SK-N-SH (cell line): ENCODE data around the gene MYO15A. TPM values are rescaled to one million over a fixed set of nuclear protein-coding genes. Genes with fewer than 3 reads are reported as not detected.

ENCODE experiments used
- CTCF ChIA-PET: fragments of 300-600, 350-600 bp; formaldehyde crosslinking; extraction: SDS; loops from one replicate; lab custom pipeline; 2021; lab: Yijun Ruan, JAX
- POLR2A ChIA-PET: fragments of 350-600 bp; sonication (Branson Sonifier 250); formaldehyde crosslinking; extraction: SDS; loops from one replicate; lab custom pipeline; 2020; ENCODE audit warnings: antibody characterized with exemption, inconsistent platforms; lab: Yijun Ruan, JAX
- DNase-seq: peaks from one replicate; pipeline ENCODE4 v3.0.0; 2012
- H2AFZ ChIP-seq: fragments of 200-600 bp; sonication (generic); 2 replicates; pipeline ENCODE4 v1.8.1; 2016; ENCODE audit warnings: antibody characterized with exemption, mild to moderate bottlenecking, low read depth
- H3F3A ChIP-seq: fragments of 200-600 bp; sonication (generic); replicated peaks from 2 replicates; pipeline ENCODE3; 2016; ENCODE audit warnings: antibody characterized with exemption, mild to moderate bottlenecking; ENCODE audit not compliant: insufficient read depth
- H3K27ac ChIP-seq, 2 experiments: fragments of 200-500 bp in 1 of 2; fragments of 200-600 bp in 1 of 2; sonication (Bioruptor generic) in 1 of 2; sonication (generic), shearing (Covaris generic) in 1 of 2; 2 replicates each; pipeline versions ENCODE4 v1.5.1 to v1.6.1; 2014 to 2016; ENCODE audit warnings: low read depth in 2 of 2, inconsistent platforms in 1 of 2, low read length in 1 of 2, mild to moderate bottlenecking in 1 of 2, mixed read lengths in 1 of 2
- H3K27me3 ChIP-seq: fragments of 200-600 bp; sonication (generic), shearing (Covaris generic); 2 replicates; pipeline ENCODE4 v1.6.1; 2016; ENCODE audit warnings: mixed run types; ENCODE audit not compliant: insufficient read depth
- H3K36me3 ChIP-seq, 2 experiments: fragments of 200-500 bp in 1 of 2; fragments of 200-600 bp in 1 of 2; sonication (Bioruptor generic) in 1 of 2; sonication (generic) in 1 of 2; replicated peaks in 1 of 2; 2 replicates each; pipeline versions ENCODE3 to v1.5.1; 2014 to 2016; ENCODE audit warnings: low read length in 1 of 2, mild to moderate bottlenecking in 1 of 2; ENCODE audit not compliant: insufficient read depth in 2 of 2, control insufficient read depth in 1 of 2
- H3K4me1 ChIP-seq, 2 experiments: fragments of 200-500 bp in 1 of 2; fragments of 200-600 bp in 1 of 2; sonication (Bioruptor generic) in 1 of 2; sonication (generic), shearing (Covaris generic) in 1 of 2; 2 replicates each; pipeline versions ENCODE4 v1.5.1 to v1.6.1; 2014 to 2016; ENCODE audit warnings: low read depth in 1 of 2, low read length in 1 of 2, mixed run types in 1 of 2; ENCODE audit not compliant: insufficient read depth in 2 of 2, control insufficient read depth in 1 of 2
- H3K4me2 ChIP-seq: fragments of 200-600 bp; sonication (generic), shearing (Covaris generic); 2 replicates; pipeline ENCODE4 v1.6.1; 2017; ENCODE audit warnings: mixed run types
- H3K4me3 ChIP-seq, 2 experiments: fragments of 200-500 bp in 1 of 2; fragments of 200-600 bp in 1 of 2; sonication (Bioruptor generic) in 1 of 2; sonication (generic), shearing (Covaris generic) in 1 of 2; 2 replicates each; pipeline versions ENCODE4 v1.5.1 to v1.8.1; 2014 to 2016; ENCODE audit warnings: low read depth in 2 of 2, inconsistent platforms in 1 of 2, low read length in 1 of 2, mild to moderate bottlenecking in 1 of 2, mixed read lengths in 1 of 2, moderate library complexity in 1 of 2
- H3K79me2 ChIP-seq: fragments of 200-600 bp; sonication (generic); 2 replicates; pipeline ENCODE4 v1.8.1; 2017; ENCODE audit warnings: mild to moderate bottlenecking; ENCODE audit not compliant: insufficient read depth
- H3K9ac ChIP-seq: fragments of 200-600 bp; sonication (generic); 2 replicates; pipeline ENCODE4 v1.6.1; 2017; ENCODE audit warnings: mixed run types
- H3K9me2 ChIP-seq: fragments of 200-600 bp; sonication (generic); 2 replicates; pipeline ENCODE4 v1.6.1; 2017; ENCODE audit warnings: mixed run types
- H3K9me3 ChIP-seq: fragments of 200-600 bp; sonication (generic); 2 replicates; pipeline ENCODE4 v1.6.1; 2017; ENCODE audit warnings: mixed run types, mild to moderate bottlenecking, moderate library complexity
- H4K20me1 ChIP-seq: fragments of 200-600 bp; sonication (generic); 2 replicates; pipeline ENCODE4 v1.6.1; 2017; ENCODE audit warnings: mild to moderate bottlenecking, mixed run types; ENCODE audit not compliant: insufficient read depth
- CHD2 ChIP-seq: fragments of 150-350 bp; IDR thresholded peaks from 2 replicates; pipeline ENCODE4 v1.6.1; 2018; ENCODE audit warnings: low read length; ENCODE audit not compliant: partially characterized antibody
- ELF1 ChIP-seq: IDR thresholded peaks from 2 replicates; pipeline ENCODE4 v1.4.0; 2012
- EP300 ChIP-seq, 2 experiments: IDR thresholded peaks; 2 replicates each; pipeline versions ENCODE4 v1.4.0 to v1.6.1; 2012; ENCODE audit warnings: borderline replicate concordance in 1 of 2, low read depth in 1 of 2, low read length in 1 of 2
- EZH2phosphoT487 ChIP-seq: fragments of 200-600 bp; sonication (generic); IDR thresholded peaks from 2 replicates; pipeline ENCODE4 v1.6.1; 2017; ENCODE audit warnings: low read depth, mixed run types, mild to moderate bottlenecking, antibody characterized with exemption, moderate library complexity, borderline replicate concordance
- FOXJ3 ChIP-seq: sonication (generic); formaldehyde crosslinking; IDR thresholded peaks from 2 replicates; pipeline ENCODE4 v1.5.1; 2020; ENCODE audit warnings: mild to moderate bottlenecking, missing genetic modification reagents
- GABPA ChIP-seq: IDR thresholded peaks from 2 replicates; pipeline ENCODE4 v1.4.0; 2012; ENCODE audit warnings: low read depth, mild to moderate bottlenecking
- GATA2 ChIP-seq: sonication (generic); formaldehyde crosslinking; IDR thresholded peaks from 2 replicates; pipeline ENCODE4 v1.5.0; 2020; ENCODE audit warnings: mild to moderate bottlenecking, missing genetic modification reagents
- IRF3 ChIP-seq: fragments of 150-350 bp; IDR thresholded peaks from 2 replicates; pipeline ENCODE4 v1.6.1; 2016; ENCODE audit warnings: mild to moderate bottlenecking, low read depth, low read length
- MEF2A ChIP-seq: IDR thresholded peaks from 2 replicates; pipeline ENCODE4 v1.4.0; 2012; ENCODE audit warnings: low read depth, borderline replicate concordance
- NRF1 ChIP-seq: IDR thresholded peaks from 2 replicates; pipeline ENCODE4 v1.6.1; 2012; ENCODE audit warnings: low read depth, mild to moderate bottlenecking, low read length
- POLR2AphosphoS5 ChIP-seq: IDR thresholded peaks from 2 replicates; pipeline ENCODE4 v1.6.1; 2012; ENCODE audit warnings: low read depth, low read length
- RAD21 ChIP-seq: IDR thresholded peaks from 2 replicates; pipeline ENCODE4 v1.6.1; 2012; ENCODE audit warnings: mild to moderate bottlenecking, low read length
- RCOR1 ChIP-seq: fragments of 150-350 bp; IDR thresholded peaks from 2 replicates; pipeline ENCODE4 v1.6.1; 2017; ENCODE audit warnings: antibody characterized with exemption, low read length
- SMC3 ChIP-seq: IDR thresholded peaks from 2 replicates; pipeline ENCODE4 v1.6.1; 2012; ENCODE audit warnings: low read depth, low read length, improper control_type of control experiment
- TAF1 ChIP-seq: IDR thresholded peaks from 2 replicates; pipeline ENCODE4 v1.6.1; 2012; ENCODE audit warnings: low read depth, mild to moderate bottlenecking, low read length, moderate library complexity, borderline replicate concordance
- TEAD4 ChIP-seq: IDR thresholded peaks from 2 replicates; pipeline ENCODE4 v1.4.0; 2012; ENCODE audit warnings: mild to moderate bottlenecking, borderline replicate concordance; ENCODE audit not compliant: insufficient read depth
- USF1 ChIP-seq: IDR thresholded peaks from 2 replicates; pipeline ENCODE4 v1.4.0; 2012; ENCODE audit warnings: low read depth, borderline replicate concordance
- USF2 ChIP-seq: fragments of 150-350 bp; IDR thresholded peaks from 2 replicates; pipeline ENCODE4 v1.6.1; 2017; ENCODE audit warnings: antibody characterized with exemption, low read length, low read depth, borderline replicate concordance
- YY1 ChIP-seq: IDR thresholded peaks from 2 replicates; pipeline ENCODE4 v1.4.0; 2012; ENCODE audit warnings: low read depth, mild to moderate bottlenecking
- WGBS: methylation state at CpG from one replicate; pipeline ENCODE4 v1.1.6; 2017; ENCODE audit warnings: low lambda C conversion rate; 5-methylcytosine and 5-hydroxymethylcytosine counted together
- polyA plus RNA-seq, 3 experiments: library from polyadenylated mRNA; depleted of rRNA; stranded (reverse); fragments of >200 nt; gene quantifications; 2 replicates each; pipeline ENCODE4 v1.2.3, GENCODE V29; 2012
- TF ChIP-seq, protein P1 (sequence below): IDR thresholded peaks from 2 replicates; pipeline ENCODE4 v1.6.1; 2012; ENCODE audit warnings: mild to moderate bottlenecking, low read depth, low read length, moderate library complexity

Gene MYO15A
- polyA plus RNA-seq, 1 of the 3 experiments (the other 2 are of a cell fraction): 0.43 TPM

DNA sequence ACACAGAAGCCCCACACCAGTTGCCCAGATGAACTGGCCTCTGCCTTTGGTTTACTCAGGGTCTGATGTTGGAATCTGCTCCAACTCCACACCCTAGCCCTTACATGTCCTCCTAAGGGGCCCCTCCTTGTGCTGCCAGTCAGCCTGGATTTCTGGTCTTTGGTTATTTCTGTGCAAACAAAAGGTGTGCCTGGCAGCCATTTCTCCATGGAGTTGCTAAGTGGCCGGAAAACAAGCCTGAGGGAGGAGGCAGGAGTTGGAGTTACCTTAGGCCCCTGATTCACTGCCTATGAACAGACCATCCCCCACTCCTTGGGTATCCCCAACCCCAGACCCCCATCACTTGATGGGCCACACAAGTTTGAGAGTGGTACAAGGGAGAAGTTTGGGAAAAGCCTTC, 70.6 kb downstream of the MYO15A start:
- H4K20me1 ChIP-seq: 0 out of 2 replicates have a peak, but pooled peaks cover under 1% of the 10 kb centered on the region
- ChIA-PET CTCF (no interaction called here), POLR2A (no interaction called here)
- H2AFZ ChIP-seq: no peak overlapping the region
- no peak overlapping the region for H3K9ac ChIP-seq
- H3K4me2 ChIP-seq: no peak overlapping the region
- peaks cover 4% of the 10 kb centered on the region; the same call in 1 of the 2 replicates for H3K79me2 ChIP-seq
- no peak for DNase-seq
- no peak overlapping the region for H3K4me3 ChIP-seq
- no peaks in the 10 kb centered on the region for H3K9me2 ChIP-seq
- no peaks in the 10 kb centered on the region for H3K9me3 ChIP-seq
- 64% methylated on average over 1 of the region's 1 CpG for WGBS
- no peaks in the 10 kb centered on the region for H3K36me3 ChIP-seq
- H3F3A ChIP-seq: peaks cover 18% of the 10 kb centered on the region
- H3K4me1 ChIP-seq: peaks cover 5 to 7% of the 10 kb centered on the region in 2 experiments; a peak in 1 of 4 replicates
- no peak overlapping the region for H3K27ac ChIP-seq
- no peaks in the 10 kb centered on the region for H3K27me3 ChIP-seq
- TF ChIP-seq IRF3 (no peak), EP300 (IDR thresholded peaks at IDR 0.05; ENCODE audit: borderline replicate concordance in 1 of 2, low read depth in 1 of 2, low read length in 1 of 2) (no peak), EZH2phosphoT487 (no peak), FOXJ3 (CRISPR knock-in tag) (no peak), RAD21 (no peak), GABPA (no peak), USF2 (no peak), CHD2 (no peak), ELF1 (no peak), YY1 (no peak), GATA2 (CRISPR knock-in tag) (no peak), MEF2A (no peak), USF1 (no peak), TEAD4 (no peak), RCOR1 (no peak), SMC3 (no peak), NRF1 (no peak)

GRCh38 chr17:18179804-18180203, 71.2 kb downstream of the MYO15A start:
- H3K4me2 ChIP-seq: no peak overlapping the region
- H3K9me3 ChIP-seq: no peaks in the 10 kb centered on the region
- POLR2A ChIA-PET: no interaction called here
- H2AFZ ChIP-seq: no peak overlapping the region
- H3K4me3 ChIP-seq: no peak overlapping the region
- peaks cover 10% of the 10 kb centered on the region for H3K79me2 ChIP-seq
- CTCF ChIA-PET: no interaction called here
- H3K27ac ChIP-seq: no peak overlapping the region
- H3K9ac ChIP-seq: no peak overlapping the region
- peaks cover 7 to 8% of the 10 kb centered on the region in 2 experiments; a peak in 1 of 4 replicates for H3K4me1 ChIP-seq
- no peaks in the 10 kb centered on the region for H3K9me2 ChIP-seq
- TF ChIP-seq MEF2A: no peak
- TF ChIP-seq RCOR1: no peak
- no peak for TF ChIP-seq POLR2AphosphoS5
- TF ChIP-seq YY1: no peak
- no peak for TF ChIP-seq IRF3
- TF ChIP-seq ELF1: no peak
- TF ChIP-seq, protein P1, sequence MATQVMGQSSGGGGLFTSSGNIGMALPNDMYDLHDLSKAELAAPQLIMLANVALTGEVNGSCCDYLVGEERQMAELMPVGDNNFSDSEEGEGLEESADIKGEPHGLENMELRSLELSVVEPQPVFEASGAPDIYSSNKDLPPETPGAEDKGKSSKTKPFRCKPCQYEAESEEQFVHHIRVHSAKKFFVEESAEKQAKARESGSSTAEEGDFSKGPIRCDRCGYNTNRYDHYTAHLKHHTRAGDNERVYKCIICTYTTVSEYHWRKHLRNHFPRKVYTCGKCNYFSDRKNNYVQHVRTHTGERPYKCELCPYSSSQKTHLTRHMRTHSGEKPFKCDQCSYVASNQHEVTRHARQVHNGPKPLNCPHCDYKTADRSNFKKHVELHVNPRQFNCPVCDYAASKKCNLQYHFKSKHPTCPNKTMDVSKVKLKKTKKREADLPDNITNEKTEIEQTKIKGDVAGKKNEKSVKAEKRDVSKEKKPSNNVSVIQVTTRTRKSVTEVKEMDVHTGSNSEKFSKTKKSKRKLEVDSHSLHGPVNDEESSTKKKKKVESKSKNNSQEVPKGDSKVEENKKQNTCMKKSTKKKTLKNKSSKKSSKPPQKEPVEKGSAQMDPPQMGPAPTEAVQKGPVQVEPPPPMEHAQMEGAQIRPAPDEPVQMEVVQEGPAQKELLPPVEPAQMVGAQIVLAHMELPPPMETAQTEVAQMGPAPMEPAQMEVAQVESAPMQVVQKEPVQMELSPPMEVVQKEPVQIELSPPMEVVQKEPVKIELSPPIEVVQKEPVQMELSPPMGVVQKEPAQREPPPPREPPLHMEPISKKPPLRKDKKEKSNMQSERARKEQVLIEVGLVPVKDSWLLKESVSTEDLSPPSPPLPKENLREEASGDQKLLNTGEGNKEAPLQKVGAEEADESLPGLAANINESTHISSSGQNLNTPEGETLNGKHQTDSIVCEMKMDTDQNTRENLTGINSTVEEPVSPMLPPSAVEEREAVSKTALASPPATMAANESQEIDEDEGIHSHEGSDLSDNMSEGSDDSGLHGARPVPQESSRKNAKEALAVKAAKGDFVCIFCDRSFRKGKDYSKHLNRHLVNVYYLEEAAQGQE: no peak
- no peak for TF ChIP-seq TAF1
- no peak for TF ChIP-seq FOXJ3 (CRISPR knock-in tag)
- no peaks in the 10 kb centered on the region for H3K36me3 ChIP-seq
- no peaks in the 10 kb centered on the region for H3K27me3 ChIP-seq
- peaks cover 6% of the 10 kb centered on the region; the same call in 1 of the 2 replicates for H4K20me1 ChIP-seq
- WGBS: 96% methylated on average over 7 of the region's 7 CpGs
- H3F3A ChIP-seq: peaks cover 21% of the 10 kb centered on the region
- DNase-seq: no peak
